Smooth muscle cell (in vitro differentiated cells): ENCODE results near the gene OFD1. TPM values are rescaled to one million over a fixed set of nuclear protein-coding genes. Genes with fewer than 3 reads are reported as not detected.

Source experiments
- DNase-seq: peaks from one replicate; lab custom pipeline; 2025; ENCODE audit not compliant: unreplicated experiment; lab: John Stamatoyannopoulos, UW
- H2AFZ ChIP-seq: fragments of 200-600 bp; sonication (generic); 2 replicates; pipeline ENCODE4 v1.6.0; 2016; ENCODE audit warnings: antibody characterized with exemption, low read depth, mild to moderate bottlenecking
- H3F3A ChIP-seq: fragments of 200-600 bp; sonication (generic); 2 replicates; pipeline ENCODE4 v1.6.0; 2017; ENCODE audit warnings: antibody characterized with exemption, low read depth
- H3K27ac ChIP-seq: fragments of 200-600 bp; sonication (generic); 2 replicates; pipeline ENCODE4 v1.5.1; 2016; ENCODE audit warnings: low read depth, mild to moderate bottlenecking
- H3K27me3 ChIP-seq: fragments of 200-600 bp; sonication (generic); 2 replicates; pipeline ENCODE4 v1.6.1; 2016; ENCODE audit warnings: low read depth, mild to moderate bottlenecking
- H3K36me3 ChIP-seq: fragments of 200-600 bp; sonication (generic); 2 replicates; pipeline ENCODE4 v1.5.1; 2016; ENCODE audit warnings: low read depth
- H3K4me1 ChIP-seq: fragments of 200-600 bp; sonication (generic); 2 replicates; pipeline ENCODE4 v1.5.1; 2016; ENCODE audit warnings: low read depth
- H3K4me2 ChIP-seq: fragments of 200-600 bp; sonication (generic); 2 replicates; pipeline ENCODE4 v1.6.0; 2016; ENCODE audit warnings: mild to moderate bottlenecking
- H3K4me3 ChIP-seq: fragments of 200-600 bp; sonication (generic); 2 replicates; pipeline ENCODE4 v1.5.1; 2016; ENCODE audit warnings: mild to moderate bottlenecking
- H3K79me2 ChIP-seq: fragments of 200-600 bp; sonication (generic); 2 replicates; pipeline ENCODE4 v1.6.0; 2016; ENCODE audit warnings: low read depth, mild to moderate bottlenecking
- H3K9ac ChIP-seq: fragments of 200-600 bp; sonication (generic); 2 replicates; pipeline ENCODE4 v1.6.0; 2016; ENCODE audit warnings: low read depth
- H3K9me3 ChIP-seq: fragments of 200-600 bp; sonication (generic); replicated peaks from 2 replicates; pipeline ENCODE4 v1.5.1; 2016; ENCODE audit warnings: low read depth
- H4K20me1 ChIP-seq: fragments of 200-600 bp; sonication (generic); 2 replicates; pipeline ENCODE4 v1.6.0; 2016; ENCODE audit warnings: low read depth
- WGBS: methylation state at CpG from one replicate; pipeline ENCODE4 v1.1.7; 2016; ENCODE audit warnings: low lambda C conversion rate; 5-methylcytosine and 5-hydroxymethylcytosine counted together
- polyA plus RNA-seq: library from polyadenylated mRNA; unstranded; fragments of >200 nt; fragmentation: Nextera tagmentation; extraction: Ambion mirVana; gene quantifications from 2 replicates; pipeline ENCODE4 v1.2.1, GENCODE V29; 2016
- total RNA-seq: library from RNA; depleted of rRNA; stranded (reverse); fragments of >200 nt; gene quantifications from 2 replicates; pipeline ENCODE4 v1.2.3, GENCODE V29; 2014
- TF ChIP-seq, protein P1 (sequence below): fragments of 200-600 bp; sonication (generic); IDR thresholded peaks from 2 replicates; pipeline ENCODE4 v1.5.1; 2017; ENCODE audit warnings: borderline replicate concordance, mild to moderate bottlenecking, antibody characterized with exemption; ENCODE audit not compliant: insufficient read depth, poor library complexity, severe bottlenecking

OFD1 gene
- total and polyA plus RNA-seq, 2 experiments from 2014 or later: 12.5 to 14.4 TPM

DNA sequence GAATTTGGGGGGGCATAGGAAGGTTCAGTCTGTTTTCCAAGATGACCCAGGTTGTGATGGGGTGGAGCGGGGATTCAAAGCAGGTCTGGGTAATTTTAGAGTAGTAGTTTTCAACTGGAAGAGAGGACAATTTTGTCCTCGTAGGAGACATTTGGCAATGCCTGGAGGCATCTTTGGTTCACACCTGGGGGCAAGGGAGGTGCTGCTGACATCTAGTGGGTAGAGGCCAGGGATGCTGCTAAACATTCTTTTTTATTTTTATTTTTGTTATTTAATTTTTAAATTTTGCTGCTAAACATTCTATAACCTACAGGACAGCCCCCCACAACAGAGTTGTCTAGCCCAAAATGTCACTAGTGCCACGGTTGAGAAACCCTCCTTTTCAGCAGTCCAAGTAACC, 43.7 kb upstream of the OFD1 start:
- Histone ChIP-seq H2AFZ (no peak overlapping the region), H4K20me1 (peaks cover 48% of the 10 kb centered on the region), H3K4me1 (peaks cover 9% of the 10 kb centered on the region), H3K27me3 (no peaks in the 10 kb centered on the region), H3K9me3 (peaks cover 3% of the 10 kb centered on the region), H3K36me3 (no peaks in the 10 kb centered on the region), H3K4me3 (peak overlapping the region; percentile 67), H3K79me2 (peaks cover 63% of the 10 kb centered on the region), H3K4me2 (peak overlapping the region; percentile 86), H3F3A (no peaks in the 10 kb centered on the region), H3K9ac (peak overlapping the region; percentile 96), H3K27ac (peak overlapping the region; percentile 94)
- 59% methylated on average over 3 of the region's 3 CpGs for WGBS
- no peak for DNase-seq
- TF ChIP-seq, protein P1, sequence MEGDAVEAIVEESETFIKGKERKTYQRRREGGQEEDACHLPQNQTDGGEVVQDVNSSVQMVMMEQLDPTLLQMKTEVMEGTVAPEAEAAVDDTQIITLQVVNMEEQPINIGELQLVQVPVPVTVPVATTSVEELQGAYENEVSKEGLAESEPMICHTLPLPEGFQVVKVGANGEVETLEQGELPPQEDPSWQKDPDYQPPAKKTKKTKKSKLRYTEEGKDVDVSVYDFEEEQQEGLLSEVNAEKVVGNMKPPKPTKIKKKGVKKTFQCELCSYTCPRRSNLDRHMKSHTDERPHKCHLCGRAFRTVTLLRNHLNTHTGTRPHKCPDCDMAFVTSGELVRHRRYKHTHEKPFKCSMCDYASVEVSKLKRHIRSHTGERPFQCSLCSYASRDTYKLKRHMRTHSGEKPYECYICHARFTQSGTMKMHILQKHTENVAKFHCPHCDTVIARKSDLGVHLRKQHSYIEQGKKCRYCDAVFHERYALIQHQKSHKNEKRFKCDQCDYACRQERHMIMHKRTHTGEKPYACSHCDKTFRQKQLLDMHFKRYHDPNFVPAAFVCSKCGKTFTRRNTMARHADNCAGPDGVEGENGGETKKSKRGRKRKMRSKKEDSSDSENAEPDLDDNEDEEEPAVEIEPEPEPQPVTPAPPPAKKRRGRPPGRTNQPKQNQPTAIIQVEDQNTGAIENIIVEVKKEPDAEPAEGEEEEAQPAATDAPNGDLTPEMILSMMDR: no peak

DNA sequence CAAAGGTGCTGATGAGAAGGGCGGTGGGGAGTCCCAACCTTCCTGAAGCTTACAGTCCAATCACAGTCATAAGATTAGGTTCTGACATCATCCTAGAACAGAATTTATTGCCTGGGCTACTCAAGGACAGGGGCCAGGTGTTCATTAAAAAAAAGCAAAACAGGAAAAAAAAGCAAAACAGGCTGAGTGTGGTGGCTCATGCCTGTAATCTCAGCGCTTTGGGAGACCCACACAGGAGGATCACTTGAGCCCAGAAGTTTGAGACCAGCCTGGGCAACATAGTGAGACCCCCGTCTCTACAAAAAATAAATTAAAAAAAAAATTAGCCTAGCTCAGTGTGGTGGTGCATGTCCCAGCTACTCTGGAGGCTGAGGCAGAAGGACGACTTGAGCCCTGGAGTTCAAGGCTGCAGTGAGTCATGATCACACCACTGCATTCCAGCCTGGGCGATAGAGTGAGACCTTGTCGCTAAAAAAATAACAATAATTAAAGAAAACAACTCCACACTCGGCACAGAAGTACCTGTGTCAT, 42.6 kb upstream of the OFD1 start:
- no peak for DNase-seq
- H3K36me3 ChIP-seq: no peaks in the 10 kb centered on the region
- H3K9me3 ChIP-seq: peaks cover 3% of the 10 kb centered on the region
- no peaks in the 10 kb centered on the region for H3K27me3 ChIP-seq
- peak overlapping the region; percentile 61 for H3K27ac ChIP-seq
- no peak overlapping the region for H3K4me2 ChIP-seq
- TF ChIP-seq, protein P1: no peak
- WGBS: 63% methylated on average over 7 of the region's 7 CpGs
- peaks cover 74% of the 10 kb centered on the region for H3K79me2 ChIP-seq
- H3F3A ChIP-seq: no peaks in the 10 kb centered on the region
- H4K20me1 ChIP-seq: peaks cover 59% of the 10 kb centered on the region
- no peak overlapping the region for H3K9ac ChIP-seq
- H3K4me1 ChIP-seq: peaks cover 9% of the 10 kb centered on the region
- H3K4me3 ChIP-seq: no peak overlapping the region
- no peak overlapping the region for H2AFZ ChIP-seq

DNA sequence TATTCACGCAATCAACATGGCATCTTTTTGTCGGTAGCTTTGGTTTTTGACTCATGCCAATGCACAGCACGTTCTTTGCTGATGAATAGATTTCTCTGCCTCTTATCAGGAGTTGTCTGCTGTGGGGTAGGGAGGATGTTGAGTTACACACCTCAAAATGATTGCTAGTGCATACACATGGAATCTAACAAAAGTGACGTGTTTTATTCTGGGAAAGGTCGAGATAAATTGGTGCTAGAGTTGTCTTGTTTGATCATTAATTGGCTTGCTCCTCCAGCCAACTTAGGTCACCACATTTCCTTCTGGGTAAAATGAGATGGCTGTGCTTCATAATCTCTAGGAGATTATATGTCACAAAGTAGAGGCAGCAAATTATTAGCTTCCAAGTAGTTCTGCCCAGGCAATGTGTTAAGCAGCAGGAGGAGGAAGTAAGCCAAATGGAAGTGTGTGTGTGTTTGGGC, 41.7 kb upstream of the OFD1 start:
- Histone ChIP-seq H3K4me2 (no peak overlapping the region), H3K27ac (peak overlapping the region; percentile 61), H2AFZ (no peak overlapping the region), H3K4me1 (peaks cover 9% of the 10 kb centered on the region), H3K9ac (no peak overlapping the region), H3K4me3 (no peak overlapping the region), H3K36me3 (no peaks in the 10 kb centered on the region), H3K79me2 (peaks cover 82% of the 10 kb centered on the region), H3F3A (no peaks in the 10 kb centered on the region), H3K9me3 (peaks cover 3% of the 10 kb centered on the region), H4K20me1 (peaks cover 65% of the 10 kb centered on the region), H3K27me3 (no peaks in the 10 kb centered on the region)
- DNase-seq: no peak
- TF ChIP-seq, protein P1: no peak
- WGBS: 73% methylated on average over 5 of the region's 5 CpGs
